Endothelial cell (in vitro differentiated cells): ENCODE measurements around the gene TMEM179B. TPM values are rescaled to one million over a fixed set of nuclear protein-coding genes. Genes with fewer than 3 reads are reported as not detected.
"Not testable (repeated sequence)": the region's sequence is repeated elsewhere in the genome, so short reads cannot be mapped to it uniquely, and the experiment has no call there.

ENCODE experiments used
- DNase-seq: peaks from one replicate; pipeline ENCODE4 v3.0.0; 2021; ENCODE audit warnings: low spot score
- H3K27ac Mint-ChIP-seq: one replicate; pipeline ENCODE4 v1.8.0; 2021; ENCODE audit warnings: mixed read lengths, inconsistent platforms; ENCODE audit not compliant: unreplicated experiment
- H3K27me3 Mint-ChIP-seq: one replicate; pipeline ENCODE4 v1.8.0; 2021; ENCODE audit warnings: mild to moderate bottlenecking, moderate library complexity, mixed read lengths, inconsistent platforms; ENCODE audit not compliant: unreplicated experiment
- H3K36me3 Mint-ChIP-seq: one replicate; pipeline ENCODE4 v1.8.0; 2021; ENCODE audit warnings: mild to moderate bottlenecking, low read depth, mixed read lengths, inconsistent platforms; ENCODE audit not compliant: unreplicated experiment
- H3K4me1 Mint-ChIP-seq: one replicate; pipeline ENCODE4 v1.8.0; 2021; ENCODE audit warnings: mild to moderate bottlenecking, mixed read lengths, inconsistent platforms; ENCODE audit not compliant: unreplicated experiment
- H3K4me3 Mint-ChIP-seq: one replicate; pipeline ENCODE4 v1.8.0; 2021; ENCODE audit warnings: mild to moderate bottlenecking, mixed read lengths, inconsistent platforms; ENCODE audit not compliant: unreplicated experiment
- H3K9me3 Mint-ChIP-seq: one replicate; pipeline ENCODE4 v1.8.0; 2021; ENCODE audit warnings: mixed read lengths, inconsistent platforms; ENCODE audit not compliant: unreplicated experiment
- total RNA-seq: library from RNA; stranded (reverse); fragmentation: NEBNext Ultra II Directional; extraction: Animal tissue kit (Norgen Biotek cat#: 25700); gene quantifications from one replicate; pipeline ENCODE4 v1.2.1, GENCODE V29; 2021; ENCODE audit not compliant: unreplicated experiment
- TF ChIP-seq, protein P1 (sequence below): fragments of 200-600 bp; sonication (generic); IDR thresholded peaks from one replicate; pipeline ENCODE4 v1.5.0; 2021; ENCODE audit warnings: antibody characterized with exemption; ENCODE audit not compliant: unreplicated experiment

The TMEM179B gene
- total RNA-seq, 1 donor from 2014 or later: 26.7 TPM

DNA sequence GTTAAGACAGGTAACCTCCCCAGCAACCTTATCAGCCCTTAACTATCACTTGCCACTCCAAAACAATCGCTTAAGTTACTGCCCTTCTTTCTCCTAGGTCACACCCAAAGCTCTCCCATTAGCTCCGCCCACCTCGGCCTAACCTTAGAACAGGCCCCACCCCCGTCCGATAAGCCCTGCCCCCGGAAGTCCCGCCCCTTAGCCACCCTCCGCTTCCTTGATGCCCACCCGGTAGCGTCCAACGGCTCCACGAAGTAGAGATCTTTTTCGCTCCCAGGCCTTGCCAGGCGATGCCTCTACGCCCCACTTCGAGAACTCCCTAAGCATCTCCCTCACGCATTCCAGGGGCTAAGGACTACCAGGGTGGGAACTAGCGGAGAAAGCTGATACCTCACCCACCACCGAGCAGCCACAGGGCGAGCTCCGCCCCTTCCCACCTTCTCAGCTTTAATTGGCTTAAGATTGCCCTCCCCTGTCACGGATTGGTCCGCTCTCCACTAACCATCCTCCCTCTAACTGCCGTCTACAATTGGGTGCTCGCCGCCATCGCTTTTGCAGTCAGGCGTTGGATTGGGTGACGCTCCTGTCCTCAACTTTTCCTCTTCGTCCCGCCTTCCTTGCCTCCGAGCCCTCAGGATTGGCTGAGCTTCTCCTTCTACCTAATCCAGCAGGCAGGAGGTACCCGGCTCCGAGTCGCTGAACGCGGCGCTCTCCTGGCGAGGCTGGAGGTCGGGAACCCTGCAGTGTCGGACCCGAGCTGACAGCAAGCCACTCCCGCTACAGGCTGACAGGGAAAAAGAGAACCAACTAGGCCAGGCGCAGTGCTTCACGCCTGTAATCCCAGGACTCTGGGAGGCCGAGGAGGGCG is 33.2 kb upstream of the TMEM179B start, which contains the start of gene ZBTB3:
Gene ZBTB3, minus strand, starts transcription at position 425 of the 868 bp plus-strand sequence. CDS start 496 bp downstream, outside the sequence.
- TF ChIP-seq, protein P1, sequence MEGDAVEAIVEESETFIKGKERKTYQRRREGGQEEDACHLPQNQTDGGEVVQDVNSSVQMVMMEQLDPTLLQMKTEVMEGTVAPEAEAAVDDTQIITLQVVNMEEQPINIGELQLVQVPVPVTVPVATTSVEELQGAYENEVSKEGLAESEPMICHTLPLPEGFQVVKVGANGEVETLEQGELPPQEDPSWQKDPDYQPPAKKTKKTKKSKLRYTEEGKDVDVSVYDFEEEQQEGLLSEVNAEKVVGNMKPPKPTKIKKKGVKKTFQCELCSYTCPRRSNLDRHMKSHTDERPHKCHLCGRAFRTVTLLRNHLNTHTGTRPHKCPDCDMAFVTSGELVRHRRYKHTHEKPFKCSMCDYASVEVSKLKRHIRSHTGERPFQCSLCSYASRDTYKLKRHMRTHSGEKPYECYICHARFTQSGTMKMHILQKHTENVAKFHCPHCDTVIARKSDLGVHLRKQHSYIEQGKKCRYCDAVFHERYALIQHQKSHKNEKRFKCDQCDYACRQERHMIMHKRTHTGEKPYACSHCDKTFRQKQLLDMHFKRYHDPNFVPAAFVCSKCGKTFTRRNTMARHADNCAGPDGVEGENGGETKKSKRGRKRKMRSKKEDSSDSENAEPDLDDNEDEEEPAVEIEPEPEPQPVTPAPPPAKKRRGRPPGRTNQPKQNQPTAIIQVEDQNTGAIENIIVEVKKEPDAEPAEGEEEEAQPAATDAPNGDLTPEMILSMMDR: no peak
- Mint-ChIP-seq H3K27ac (peak within 1 kb of the TSS; percentile 92), H3K27me3 (peaks cover 9% of the 10 kb centered on the region), H3K9me3 (no peaks in the 10 kb centered on the region), H3K4me3 (peak within 1 kb of the TSS; percentile 97), H3K4me1 (peaks cover 12% of the 10 kb centered on the region), H3K36me3 (peaks cover 2% of the 10 kb centered on the region)
- peak; percentile 90 for DNase-seq

DNA sequence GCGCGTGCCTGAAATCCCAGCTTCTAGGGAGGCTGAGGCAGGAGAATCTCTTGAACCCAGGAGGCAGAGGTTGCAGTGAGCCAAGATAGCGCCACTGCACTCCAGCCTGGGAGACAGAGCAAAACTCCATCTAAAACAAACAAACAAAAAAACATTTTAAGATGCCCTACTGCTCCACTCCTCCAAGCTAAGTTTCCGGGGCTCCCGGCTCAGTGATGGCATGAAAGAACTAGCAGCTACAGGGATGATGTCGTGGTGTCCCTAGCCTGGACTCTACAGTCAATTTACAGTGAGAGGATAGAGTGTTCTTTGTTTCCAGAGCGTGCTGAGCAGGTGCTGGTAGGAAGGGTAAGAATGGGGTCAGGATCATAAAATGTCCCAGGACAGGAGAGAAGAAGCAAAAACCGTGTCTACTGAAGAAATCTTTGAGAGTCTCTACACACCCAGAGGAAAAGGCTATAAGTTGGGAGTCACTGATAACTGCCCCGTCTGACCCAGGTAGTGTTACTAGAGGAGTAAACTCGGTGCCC is 32.1 kb upstream of the TMEM179B start:
- DNase-seq: no peak
- Mint-ChIP-seq H3K4me3 (peak overlapping the region; percentile 53), H3K36me3 (no peaks in the 10 kb centered on the region), H3K27me3 (peaks cover 9% of the 10 kb centered on the region), H3K9me3 (no peaks in the 10 kb centered on the region), H3K27ac (peak overlapping the region; percentile 52), H3K4me1 (peaks cover 12% of the 10 kb centered on the region)
- TF ChIP-seq, protein P1: no peak

GRCh38 chr11:62757846-62758788 is 29.1 kb upstream of the TMEM179B start:
- Mint-ChIP-seq H3K4me3 (no peak overlapping the region), H3K27ac (peak overlapping the region; percentile 67)
- DNase-seq: no peak

DNA sequence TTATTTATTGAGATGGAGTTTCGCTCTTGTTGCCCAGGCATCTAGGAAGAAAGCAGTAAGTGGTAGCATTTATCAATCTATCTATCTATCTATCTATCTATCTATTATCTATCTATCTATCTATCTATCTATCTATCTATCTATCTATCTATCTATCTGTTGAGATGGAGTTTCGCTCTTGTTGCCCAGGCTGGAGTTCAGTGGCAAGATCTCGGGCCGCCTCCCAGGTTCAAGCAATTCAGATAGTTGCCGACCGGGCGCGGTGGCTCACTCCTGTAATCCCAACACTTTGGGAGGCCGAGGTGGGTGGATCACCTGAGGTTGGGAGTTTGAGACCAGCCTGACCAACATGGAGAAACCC is 26.4 kb upstream of the TMEM179B start:
- peaks cover 11% of the 10 kb centered on the region for H3K36me3 Mint-ChIP-seq
- H3K9me3 Mint-ChIP-seq, H3K27me3 Mint-ChIP-seq, DNase-seq: not testable (repeated sequence)
- H3K27ac Mint-ChIP-seq: peak overlapping the region; percentile 30
- H3K4me1 Mint-ChIP-seq: peaks cover 19% of the 10 kb centered on the region
- peak overlapping the region; percentile 84 for H3K4me3 Mint-ChIP-seq

More at GRCh38 chr11:62757846-62758788, 29.1 kb upstream of the TMEM179B start:
- peaks cover 26% of the 10 kb centered on the region for H3K4me1 Mint-ChIP-seq
- peaks cover 16% of the 10 kb centered on the region for H3K27me3 Mint-ChIP-seq
- peaks cover 4% of the 10 kb centered on the region for H3K36me3 Mint-ChIP-seq
- H3K9me3 Mint-ChIP-seq: no peaks in the 10 kb centered on the region
- TF ChIP-seq, protein P1: no peak

DNA sequence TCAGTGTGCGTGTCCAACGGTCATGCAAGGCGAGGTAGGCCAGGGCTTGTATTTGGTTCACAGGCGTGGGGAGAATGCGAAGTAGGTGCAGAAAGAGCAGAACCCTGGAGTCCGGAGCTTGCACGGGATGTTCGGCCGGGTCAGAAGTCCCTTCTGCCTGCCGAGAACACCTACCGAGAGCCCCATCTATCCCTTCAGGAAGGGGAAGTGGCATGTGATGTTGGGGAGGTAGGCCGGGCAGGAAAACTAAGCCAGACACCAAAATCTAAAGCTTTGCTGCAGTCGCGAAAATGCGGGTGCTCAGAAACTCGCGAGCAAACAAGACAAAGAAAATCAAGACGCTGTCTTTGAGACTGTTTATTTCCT is 16.4 kb upstream of the TMEM179B start:
- TF ChIP-seq, protein P1: no peak
- Mint-ChIP-seq H3K36me3 (peaks cover 15% of the 10 kb centered on the region), H3K4me1 (peaks cover 9% of the 10 kb centered on the region), H3K27ac (peak overlapping the region; percentile 82), H3K27me3 (peaks cover 6% of the 10 kb centered on the region), H3K9me3 (no peaks in the 10 kb centered on the region), H3K4me3 (peak overlapping the region; percentile 91)
- DNase-seq: peak; percentile 33
